Loucy (cell line): ENCODE results near the gene ARID2.

ENCODE experiments used
- CTCF ChIP-seq: fragments of 200-600 bp; sonication (generic); conservative IDR thresholded peaks from 2 replicates; pipeline ENCODE4 v1.5.1; 2014; ENCODE audit warnings: mild to moderate bottlenecking, antibody characterized with exemption, low read length
- EZH2phosphoT487 ChIP-seq: fragments of 200-600 bp; IDR thresholded peaks from 2 replicates; pipeline ENCODE4 v1.6.1; 2018; ENCODE audit warnings: antibody characterized with exemption, mild to moderate bottlenecking, moderate library complexity, borderline replicate concordance

- TF ChIP-seq CTCF: no peak
- no peak for TF ChIP-seq EZH2phosphoT487
These were observed 73.6 kb downstream of the ARID2 start for GRCh38 chr12:45803111-45803510.
